Upper lobe of left lung (tissue), 4 donors: ENCODE results near the gene STK11IP.

ENCODE experiments used
- CTCF ChIP-seq, 6 experiments: fragments of 450-650 bp in 4 of 6; fragments of 200-600 bp in 2 of 6; sonication (generic) in 2 of 6; IDR thresholded peaks; one replicate each; pipeline ENCODE4 v1.5.1; 2016 to 2019; ENCODE audit warnings: antibody characterized with exemption in 6 of 6
- EP300 ChIP-seq, 4 donors: sonication (generic); formaldehyde crosslinking; IDR thresholded peaks; one replicate each; pipeline ENCODE4 v1.5.1; 2017; ENCODE audit warnings: antibody characterized with exemption in 4 of 4, control low read depth in 2 of 4
- POLR2A ChIP-seq, 4 donors: fragments of 450-650 bp; IDR thresholded peaks; one replicate each; pipeline ENCODE4 v1.5.1; 2016 to 2017; ENCODE audit warnings: antibody characterized with exemption in 4 of 4, mild to moderate bottlenecking in 2 of 4
- POLR2AphosphoS5 ChIP-seq, 2 donors: sonication (generic); formaldehyde crosslinking; IDR thresholded peaks; one replicate each; pipeline ENCODE4 v1.5.1; 2017; ENCODE audit warnings: antibody characterized with exemption in 2 of 2

DNA sequence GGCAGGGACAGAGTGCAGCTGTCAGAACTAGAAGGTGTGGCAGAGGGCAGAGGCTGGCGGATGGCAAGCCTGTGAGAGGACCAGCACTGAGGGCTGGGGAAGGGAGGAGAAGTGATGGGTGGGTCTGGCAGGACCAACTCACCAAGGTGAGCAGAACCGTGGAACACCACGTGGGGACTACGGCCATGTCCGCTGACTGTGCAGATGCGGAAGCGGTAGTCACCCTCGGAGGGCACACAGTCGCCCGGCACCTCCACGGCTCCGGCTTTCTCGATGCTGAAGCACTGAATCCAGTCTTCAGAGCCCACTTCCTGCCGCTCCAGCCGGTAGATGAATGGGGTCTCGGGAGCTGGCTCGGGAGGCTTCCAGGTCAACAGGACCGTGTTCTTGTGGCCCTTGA lies 30.5 kb upstream of the STK11IP start:
- TF ChIP-seq CTCF (IDR thresholded peaks at IDR 0.05), result no peak
- no peak for TF ChIP-seq POLR2A (IDR thresholded peaks at IDR 0.05)
- TF ChIP-seq POLR2AphosphoS5 (IDR thresholded peaks at IDR 0.05), result no peak
- TF ChIP-seq EP300 (IDR thresholded peaks at IDR 0.05), result no peak
